K562 (cell line): ENCODE data around the gene F2RL2. TPM values are rescaled to one million over a fixed set of nuclear protein-coding genes. Genes with fewer than 3 reads are reported as not detected.

Source experiments
- ARID1B ChIP-seq: fragments of 450-650 bp; IDR thresholded peaks from 2 replicates; pipeline ENCODE4 v1.6.1; 2016; ENCODE audit warnings: antibody characterized with exemption, mild to moderate bottlenecking, inconsistent platforms
- BDP1 ChIP-seq: IDR thresholded peaks from 3 replicates; pipeline ENCODE4 v1.6.1; 2011; ENCODE audit not compliant: insufficient read length, insufficient read depth
- DACH1 ChIP-seq: fragments of 450-650 bp; IDR thresholded peaks from 2 replicates; pipeline ENCODE4 v1.6.1; 2018; ENCODE audit not compliant: partially characterized antibody
- ELF2 ChIP-seq: fragments of 250-450 bp; sonication (Bioruptor Pico); IDR thresholded peaks from 2 replicates; pipeline ENCODE4 v1.5.0; 2021; ENCODE audit warnings: mild to moderate bottlenecking
- FOXK2 ChIP-seq, 2 experiments: fragments of 450-650 bp; IDR thresholded peaks in 1 of 2; conservative IDR thresholded peaks in 1 of 2; 2 replicates each; pipeline ENCODE4 v1.6.1; 2016; ENCODE audit warnings: low read depth in 2 of 2, mild to moderate bottlenecking in 1 of 2
- HDAC6 ChIP-seq: IDR thresholded peaks from 2 replicates; pipeline ENCODE4 v1.6.1; 2012; ENCODE audit warnings: low read depth, mild to moderate bottlenecking, control low read depth, inconsistent platforms, low read length, moderate library complexity
- ZC3H4 ChIP-seq: sonication (generic); formaldehyde crosslinking; IDR thresholded peaks from 2 replicates; pipeline ENCODE4 v1.9.0; 2021; ENCODE audit warnings: missing genetic modification reagents, borderline replicate concordance
- ZC3H8 ChIP-seq: fragments of 450-650 bp; IDR thresholded peaks from 2 replicates; pipeline ENCODE4 v1.6.1; 2017
- ZNF165 ChIP-seq: fragments of 250-450 bp; sonication (Bioruptor Pico); IDR thresholded peaks from 2 replicates; pipeline ENCODE4 v1.4.0; 2020; ENCODE audit warnings: borderline replicate concordance
- ZNF41 ChIP-seq: fragments of 250-450 bp; sonication (Bioruptor Pico); conservative IDR thresholded peaks from 2 replicates; pipeline ENCODE4 v1.4.0; 2020; ENCODE audit warnings: mild to moderate bottlenecking
- polyA plus RNA-seq, 8 experiments: library from polyadenylated mRNA; depleted of rRNA in 4 of 8; stranded (reverse) in 5 of 8; unstranded in 3 of 8; fragments of >200 nt; fragmentation: Nextera tagmentation in 2 of 8; fragmentation: Illumina TruSeq in 1 of 8; extraction: Ambion mirVana in 2 of 8; extraction: Trizol in 1 of 8; gene quantifications; 2 replicates each; pipeline versions ENCODE4 v1.2.1 to v1.2.3, GENCODE V29; 2011 to 2014; ENCODE audit warnings: inconsistent platforms in 1 of 8, missing spikeins in 1 of 8
- total RNA-seq, 7 experiments: library from RNA; depleted of rRNA in 6 of 7; stranded (reverse); fragments of >200 nt in 6 of 7; fragmentation: Illumina TruSeq in 2 of 7; extraction: Trizol in 2 of 7; gene quantifications; 2 replicates each; pipeline versions ENCODE4 v1.2.1 to v1.2.3, GENCODE V29; 2011 to 2021; ENCODE audit warnings: low replicate concordance in 1 of 7
- TF ChIP-seq, protein P1 (sequence below): sonication (generic); formaldehyde crosslinking; IDR thresholded peaks from 2 replicates; pipeline ENCODE4 v1.8.0; 2022; ENCODE audit warnings: mild to moderate bottlenecking, missing genetic modification reagents
- TF ChIP-seq, protein P2 (sequence below): fragments of 250-450 bp; sonication (Bioruptor Pico); IDR thresholded peaks from 2 replicates; pipeline ENCODE4 v1.8.0; 2021; ENCODE audit warnings: moderate library complexity, mild to moderate bottlenecking, inconsistent platforms

F2RL2 gene
- total and polyA plus RNA-seq, 9 of the 15 experiments (the other 6 are each of a cell fraction or from before 2014, with no cell fraction given), result 0.03 to 0.12 (median 0.06) TPM; not detected in 3

DNA sequence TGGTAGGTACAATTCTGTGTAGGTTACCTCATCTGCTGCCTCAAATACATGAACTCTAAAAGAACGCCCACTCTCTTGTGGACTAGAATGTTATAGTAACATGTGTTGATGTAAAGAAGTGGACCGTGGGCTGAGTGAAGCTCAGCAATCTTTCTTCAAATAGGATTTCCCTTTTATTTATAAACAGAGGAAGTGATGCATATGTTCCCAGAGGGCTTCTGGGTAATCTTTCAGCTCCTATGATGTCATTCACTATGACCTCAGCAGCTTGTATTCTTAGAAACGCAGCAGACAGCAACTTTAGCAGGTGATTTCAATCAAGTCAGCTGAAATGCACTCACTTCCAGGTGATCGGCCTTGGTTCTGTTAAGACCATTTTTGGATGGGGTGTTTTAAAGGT is 14.4 kb downstream of the F2RL2 start (continued):
- TF ChIP-seq, protein P1, sequence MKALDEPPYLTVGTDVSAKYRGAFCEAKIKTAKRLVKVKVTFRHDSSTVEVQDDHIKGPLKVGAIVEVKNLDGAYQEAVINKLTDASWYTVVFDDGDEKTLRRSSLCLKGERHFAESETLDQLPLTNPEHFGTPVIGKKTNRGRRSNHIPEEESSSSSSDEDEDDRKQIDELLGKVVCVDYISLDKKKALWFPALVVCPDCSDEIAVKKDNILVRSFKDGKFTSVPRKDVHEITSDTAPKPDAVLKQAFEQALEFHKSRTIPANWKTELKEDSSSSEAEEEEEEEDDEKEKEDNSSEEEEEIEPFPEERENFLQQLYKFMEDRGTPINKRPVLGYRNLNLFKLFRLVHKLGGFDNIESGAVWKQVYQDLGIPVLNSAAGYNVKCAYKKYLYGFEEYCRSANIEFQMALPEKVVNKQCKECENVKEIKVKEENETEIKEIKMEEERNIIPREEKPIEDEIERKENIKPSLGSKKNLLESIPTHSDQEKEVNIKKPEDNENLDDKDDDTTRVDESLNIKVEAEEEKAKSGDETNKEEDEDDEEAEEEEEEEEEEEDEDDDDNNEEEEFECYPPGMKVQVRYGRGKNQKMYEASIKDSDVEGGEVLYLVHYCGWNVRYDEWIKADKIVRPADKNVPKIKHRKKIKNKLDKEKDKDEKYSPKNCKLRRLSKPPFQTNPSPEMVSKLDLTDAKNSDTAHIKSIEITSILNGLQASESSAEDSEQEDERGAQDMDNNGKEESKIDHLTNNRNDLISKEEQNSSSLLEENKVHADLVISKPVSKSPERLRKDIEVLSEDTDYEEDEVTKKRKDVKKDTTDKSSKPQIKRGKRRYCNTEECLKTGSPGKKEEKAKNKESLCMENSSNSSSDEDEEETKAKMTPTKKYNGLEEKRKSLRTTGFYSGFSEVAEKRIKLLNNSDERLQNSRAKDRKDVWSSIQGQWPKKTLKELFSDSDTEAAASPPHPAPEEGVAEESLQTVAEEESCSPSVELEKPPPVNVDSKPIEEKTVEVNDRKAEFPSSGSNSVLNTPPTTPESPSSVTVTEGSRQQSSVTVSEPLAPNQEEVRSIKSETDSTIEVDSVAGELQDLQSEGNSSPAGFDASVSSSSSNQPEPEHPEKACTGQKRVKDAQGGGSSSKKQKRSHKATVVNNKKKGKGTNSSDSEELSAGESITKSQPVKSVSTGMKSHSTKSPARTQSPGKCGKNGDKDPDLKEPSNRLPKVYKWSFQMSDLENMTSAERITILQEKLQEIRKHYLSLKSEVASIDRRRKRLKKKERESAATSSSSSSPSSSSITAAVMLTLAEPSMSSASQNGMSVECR (CRISPR knock-in tag), result no peak
- TF ChIP-seq HDAC6, result no peak
- 0 out of 2 replicates have a peak, but pooled peaks have one; percentile 13 for TF ChIP-seq ARID1B
- peak; percentile 21 for TF ChIP-seq DACH1
- TF ChIP-seq ZNF165 (CRISPR knock-in tag), result no peak
- TF ChIP-seq ZC3H8, result no peak
- TF ChIP-seq ELF2 (CRISPR knock-in tag), result no peak
- no peak for TF ChIP-seq BDP1
- peak in 1 of 2 experiments; percentile 30; a peak in 1 of 4 replicates for TF ChIP-seq FOXK2 (conservative IDR thresholded peaks at IDR 0.05 in 1 of 2, IDR thresholded peaks at IDR 0.05 in 1 of 2; ENCODE audit: low read depth in 2 of 2)
- TF ChIP-seq ZC3H4 (CRISPR knock-in tag), result no peak
- TF ChIP-seq, protein P2, sequence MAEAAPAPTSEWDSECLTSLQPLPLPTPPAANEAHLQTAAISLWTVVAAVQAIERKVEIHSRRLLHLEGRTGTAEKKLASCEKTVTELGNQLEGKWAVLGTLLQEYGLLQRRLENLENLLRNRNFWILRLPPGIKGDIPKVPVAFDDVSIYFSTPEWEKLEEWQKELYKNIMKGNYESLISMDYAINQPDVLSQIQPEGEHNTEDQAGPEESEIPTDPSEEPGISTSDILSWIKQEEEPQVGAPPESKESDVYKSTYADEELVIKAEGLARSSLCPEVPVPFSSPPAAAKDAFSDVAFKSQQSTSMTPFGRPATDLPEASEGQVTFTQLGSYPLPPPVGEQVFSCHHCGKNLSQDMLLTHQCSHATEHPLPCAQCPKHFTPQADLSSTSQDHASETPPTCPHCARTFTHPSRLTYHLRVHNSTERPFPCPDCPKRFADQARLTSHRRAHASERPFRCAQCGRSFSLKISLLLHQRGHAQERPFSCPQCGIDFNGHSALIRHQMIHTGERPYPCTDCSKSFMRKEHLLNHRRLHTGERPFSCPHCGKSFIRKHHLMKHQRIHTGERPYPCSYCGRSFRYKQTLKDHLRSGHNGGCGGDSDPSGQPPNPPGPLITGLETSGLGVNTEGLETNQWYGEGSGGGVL, result no peak
- TF ChIP-seq ZNF41 (CRISPR knock-in tag), result no peak
